OCI-LY3 (cell line): ENCODE data around the gene FANCD2.

Experiments
- CTCF ChIP-seq: fragments of 200-600, 300-600 bp; sonication (generic); IDR thresholded peaks from 2 replicates; pipeline ENCODE4 v1.5.1; 2014; ENCODE audit warnings: antibody characterized with exemption, low read length, low read depth
- EZH2phosphoT487 ChIP-seq: fragments of 200-600 bp; shearing (Covaris generic); IDR thresholded peaks from 2 replicates; pipeline ENCODE4 v1.6.1; 2018; ENCODE audit warnings: antibody characterized with exemption, mixed run types, low read depth

GRCh38 chr3:10025205-10026083 is 793 bp upstream of the FANCD2 start:
- TF ChIP-seq CTCF: no peak
- no peak for TF ChIP-seq EZH2phosphoT487
